Panc1 (cell line): Measurements from ENCODE around the gene CCDC121. TPM values are rescaled to one million over a fixed set of nuclear protein-coding genes. Genes with fewer than 3 reads are reported as not detected.

ENCODE experiments used
- ATAC-seq: fragments of 200-7000 bp; cut with Tn5 transposase; 2 replicates; pipeline ENCODE4 v1.9.1; 2020; ENCODE audit warnings: mild to moderate bottlenecking, moderate library complexity
- BruUV-seq: library from RNA; stranded (reverse); fragments of 400-500 nt; replicated peaks from 2 replicates; lab custom pipeline; 2021; lab: Mats Ljungman, UMichigan
- CTCF ChIA-PET: fragments of 300-600 bp; sonication (Branson Sonifier 250); formaldehyde crosslinking; loops from one replicate; lab custom pipeline; 2022; ENCODE audit warnings: antibody characterized with exemption; lab: Charles Lee
- POLR2A ChIA-PET: fragments of 300-600 bp; sonication (Branson Sonifier 250); formaldehyde crosslinking; loops from one replicate; lab custom pipeline; 2022; ENCODE audit warnings: antibody characterized with exemption; lab: Charles Lee
- DNase-seq: peaks from one replicate; pipeline ENCODE4 v3.0.0-alpha.2; 2010; ENCODE audit warnings: low read depth, low spot score
- H3K27ac ChIP-seq: 2 replicates; pipeline ENCODE4 v1.5.1; 2011; ENCODE audit warnings: mild to moderate bottlenecking, low read length, inconsistent platforms
- H3K27me3 ChIP-seq: fragments of 200-500 bp; sonication (Bioruptor generic); 2 replicates; pipeline ENCODE4 v1.6.0; 2014; ENCODE audit warnings: low read length, inconsistent platforms; ENCODE audit not compliant: control insufficient read depth, insufficient read depth
- H3K36me3 ChIP-seq: fragments of 200-500 bp; sonication (Bioruptor generic); 2 replicates; pipeline ENCODE4 v1.5.1; 2014; ENCODE audit warnings: inconsistent platforms, mild to moderate bottlenecking, low read length, moderate library complexity; ENCODE audit not compliant: control insufficient read depth, insufficient read depth
- H3K4me1 ChIP-seq: 2 replicates; pipeline ENCODE4 v1.5.1; 2011; ENCODE audit warnings: inconsistent platforms, mild to moderate bottlenecking, low read length, moderate library complexity; ENCODE audit not compliant: control insufficient read depth, insufficient read depth
- H3K4me3 ChIP-seq, 2 experiments: 2 replicates each; pipeline ENCODE4 v1.5.1; 2011 to 2012; ENCODE audit warnings: low read depth in 2 of 2, low read length in 2 of 2, mild to moderate bottlenecking in 2 of 2, inconsistent platforms in 1 of 2, moderate library complexity in 1 of 2
- H3K9me3 ChIP-seq: fragments of 200-500 bp; sonication (Bioruptor generic); 2 replicates; pipeline ENCODE4 v1.5.1; 2014; ENCODE audit warnings: low read depth, mild to moderate bottlenecking, inconsistent platforms, low read length, moderate library complexity; ENCODE audit not compliant: control insufficient read depth, insufficient read depth
- CTCF ChIP-seq: fragments of 450-650 bp; IDR thresholded peaks from 2 replicates; pipeline ENCODE4 v1.5.1; 2017; ENCODE audit warnings: mild to moderate bottlenecking
- POLR2AphosphoS5 ChIP-seq: IDR thresholded peaks from 2 replicates; pipeline ENCODE4 v1.6.1; 2012; ENCODE audit warnings: mild to moderate bottlenecking, low read depth, low read length, moderate library complexity
- REST ChIP-seq, 2 experiments: IDR thresholded peaks; 2 replicates each; pipeline ENCODE4 v1.6.1; 2011 to 2012; ENCODE audit warnings: low read depth in 2 of 2, control low read depth in 1 of 2, low read length in 1 of 2, mild to moderate bottlenecking in 1 of 2, moderate library complexity in 1 of 2; ENCODE audit not compliant: insufficient read depth in 1 of 2
- SIN3A ChIP-seq: IDR thresholded peaks from 2 replicates; pipeline ENCODE4 v1.6.1; 2012; ENCODE audit warnings: low read depth, mild to moderate bottlenecking, low read length, moderate library complexity, borderline replicate concordance; ENCODE audit not compliant: insufficient read depth
- TCF7L2 ChIP-seq: IDR thresholded peaks from 2 replicates; pipeline ENCODE4 v1.6.1; 2011; ENCODE audit warnings: mild to moderate bottlenecking, low read depth, low read length, inconsistent platforms
- in situ Hi-C: cut with HindIII; loops from 2 replicates; pipeline ENCODE4 v1.10.0; 2016; ENCODE audit warnings: low sequenced_read_pairs, low pct_unique_long_range_greater_than_20kb
- intact Hi-C: fragments of 100-400 bp; cut with micrococcal nuclease; formaldehyde crosslinking; loops from one replicate; pipeline ENCODE4 v1.10.0; 2022; ENCODE audit not compliant: unreplicated experiment
- total RNA-seq: library from RNA; stranded (reverse); gene quantifications from one replicate; pipeline ENCODE4 v1.2.1, GENCODE V29; 2021; ENCODE audit not compliant: unreplicated experiment

Gene CCDC121
- total RNA-seq, 1 experiment from 2014 or later = 5.9 TPM

GRCh38 chr2:27621524-27621923 is 7.3 kb downstream of the CCDC121 start:
- Histone ChIP-seq H3K4me1 (no peaks in the 10 kb centered on the region), H3K27me3 (no peaks in the 10 kb centered on the region), H3K9me3 (no peaks in the 10 kb centered on the region), H3K27ac (no peak overlapping the region), H3K4me3 (no peak overlapping the region), H3K36me3 (no peaks in the 10 kb centered on the region; the same call in 1 of the 2 replicates)
- ChIA-PET POLR2A (no interaction called here), CTCF (interaction anchor here (0.7 kb wide), 1 partner anchor 14 kb away, joined by 3 read pairs; no protein-coding TSS in a partner anchor)
- no TSS peak for BruUV-seq
- in situ Hi-C loops = loop anchor here (5.0 kb wide), 1 partner anchor 34 kb away; no protein-coding TSS in a partner anchor
- DNase-seq (no peak), ATAC-seq (no peak)
- intact Hi-C loops = no loop called here
- TF ChIP-seq POLR2AphosphoS5 (no peak), CTCF (peak; percentile 36; the same call in 1 of the 2 replicates)

GRCh38 chr2:27615316-27615715 is 13.5 kb downstream of the CCDC121 start:
- Histone ChIP-seq H3K36me3 (no peaks in the 10 kb centered on the region; the same call in 1 of the 2 replicates), H3K27ac (no peak overlapping the region), H3K27me3 (no peaks in the 10 kb centered on the region), H3K4me1 (no peaks in the 10 kb centered on the region), H3K9me3 (no peaks in the 10 kb centered on the region), H3K4me3 (no peak overlapping the region)
- BruUV-seq = no TSS peak
- ATAC-seq (no peak), DNase-seq (no peak)
- intact Hi-C loops = no loop called here
- ChIA-PET CTCF (no interaction called here), POLR2A (no interaction called here)
- in situ Hi-C loops = no loop called here
- TF ChIP-seq SIN3A (no peak), POLR2AphosphoS5 (no peak), CTCF (no peak), REST (IDR thresholded peaks at IDR 0.05; ENCODE audit: insufficient read depth in 1 of 2, low read depth in 2 of 2, low read length in 1 of 2) (no peak), TCF7L2 (no peak)
